Uterus (tissue), 4 donors: Measurements from ENCODE around the gene STARD5. TPM values are rescaled to one million over a fixed set of nuclear protein-coding genes. Genes with fewer than 3 reads are reported as not detected.

Experiments used
- DNase-seq, 2 donors: peaks; one replicate each; pipeline ENCODE4 v3.0.0-alpha.2; 2019 to 2020
- H3K27ac ChIP-seq, 2 donors: fragments of 200-600 bp; sonication (generic); 1 replicate in 1 of 2; 2 replicates in 1 of 2; pipeline ENCODE4 v1.5.1; 2016 to 2018
- H3K27me3 ChIP-seq, 2 donors: fragments of 200-600 bp; sonication (generic); one replicate each; pipeline ENCODE4 v1.5.1; 2018 to 2019; ENCODE audit warnings: control low read depth in 1 of 2
- H3K36me3 ChIP-seq, 2 donors: fragments of 200-600 bp; sonication (generic); one replicate each; pipeline ENCODE4 v1.5.1; 2019; ENCODE audit warnings: control low read depth in 1 of 2
- H3K4me1 ChIP-seq, 2 donors: fragments of 200-600 bp; sonication (generic); one replicate each; pipeline ENCODE4 v1.5.1; 2018 to 2019; ENCODE audit warnings: control low read depth in 1 of 2
- H3K4me3 ChIP-seq, 2 donors: fragments of 200-600 bp; sonication (generic); 1 replicate in 1 of 2; 2 replicates in 1 of 2; pipeline ENCODE4 v1.5.1; 2018 to 2019; ENCODE audit warnings: mild to moderate bottlenecking in 1 of 2
- H3K9me3 ChIP-seq, 2 donors: fragments of 200-600 bp; sonication (generic); one replicate each; pipeline ENCODE4 v1.5.1; 2019; ENCODE audit warnings: control low read depth in 1 of 2
- POLR2A ChIP-seq, 2 donors: fragments of 450-650 bp; IDR thresholded peaks; one replicate each; pipeline ENCODE4 v1.6.1; 2016; ENCODE audit warnings: antibody characterized with exemption in 2 of 2, mild to moderate bottlenecking in 1 of 2, moderate library complexity in 1 of 2
- intact Hi-C: fragments of 100-400 bp; cut with DNase I; formaldehyde crosslinking; loops from one replicate; pipeline ENCODE4 v1.15.1; 2023; ENCODE audit warnings: low total_unique reads
- total RNA-seq, 4 donors: library from RNA; depleted of rRNA in 3 of 4; stranded (reverse); fragments of >200 nt in 3 of 4; gene quantifications; one replicate each; pipeline versions ENCODE4 v1.1.0 to v1.2.4, GENCODE V29; 2014 to 2023
- TF ChIP-seq, protein P1 (sequence below), 4 experiments: fragments of 200-600 bp in 2 of 4; fragments of 450-650 bp in 2 of 4; sonication (generic) in 2 of 4; IDR thresholded peaks; one replicate each; pipeline ENCODE4 v1.5.1; 2016 to 2019; ENCODE audit warnings: antibody characterized with exemption in 4 of 4, mild to moderate bottlenecking in 2 of 4, moderate library complexity in 1 of 4
- donor health status: DM: yes; HTN: yes; CAD: no.

STARD5 gene
- total RNA-seq, 4 donors from 2014 or later: 8.5 to 20.6 (median 19.7) TPM

DNA sequence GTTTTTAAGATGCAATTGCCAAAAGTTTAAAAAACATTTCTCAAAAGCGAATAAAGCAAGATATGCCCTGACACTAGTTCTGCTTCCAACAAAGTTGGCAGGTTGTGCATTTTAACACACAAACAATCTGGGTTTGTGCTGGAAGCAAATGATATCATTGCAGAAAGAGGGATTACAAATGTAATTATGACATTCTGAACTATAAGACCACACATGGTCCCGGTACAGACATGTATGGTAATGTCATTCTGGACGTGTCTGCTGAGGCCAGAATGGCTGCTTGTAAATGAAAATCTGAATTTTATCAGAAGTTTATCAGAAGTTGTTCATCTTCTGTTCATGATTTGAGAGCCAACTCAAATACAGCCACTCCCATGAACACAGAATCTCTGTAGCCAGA lies 39.3 kb upstream of the STARD5 start:
- H3K36me3 ChIP-seq: no peaks in the 10 kb centered on the region
- peak overlapping the region in 1 of 2 donors; percentile 23 for H3K27ac ChIP-seq
- H3K4me3 ChIP-seq: no peak overlapping the region
- no peak for DNase-seq
- TF ChIP-seq POLR2A (IDR thresholded peaks at IDR 0.05): no peak
- TF ChIP-seq, protein P1, sequence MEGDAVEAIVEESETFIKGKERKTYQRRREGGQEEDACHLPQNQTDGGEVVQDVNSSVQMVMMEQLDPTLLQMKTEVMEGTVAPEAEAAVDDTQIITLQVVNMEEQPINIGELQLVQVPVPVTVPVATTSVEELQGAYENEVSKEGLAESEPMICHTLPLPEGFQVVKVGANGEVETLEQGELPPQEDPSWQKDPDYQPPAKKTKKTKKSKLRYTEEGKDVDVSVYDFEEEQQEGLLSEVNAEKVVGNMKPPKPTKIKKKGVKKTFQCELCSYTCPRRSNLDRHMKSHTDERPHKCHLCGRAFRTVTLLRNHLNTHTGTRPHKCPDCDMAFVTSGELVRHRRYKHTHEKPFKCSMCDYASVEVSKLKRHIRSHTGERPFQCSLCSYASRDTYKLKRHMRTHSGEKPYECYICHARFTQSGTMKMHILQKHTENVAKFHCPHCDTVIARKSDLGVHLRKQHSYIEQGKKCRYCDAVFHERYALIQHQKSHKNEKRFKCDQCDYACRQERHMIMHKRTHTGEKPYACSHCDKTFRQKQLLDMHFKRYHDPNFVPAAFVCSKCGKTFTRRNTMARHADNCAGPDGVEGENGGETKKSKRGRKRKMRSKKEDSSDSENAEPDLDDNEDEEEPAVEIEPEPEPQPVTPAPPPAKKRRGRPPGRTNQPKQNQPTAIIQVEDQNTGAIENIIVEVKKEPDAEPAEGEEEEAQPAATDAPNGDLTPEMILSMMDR (IDR thresholded peaks at IDR 0.05): no peak
- H3K4me1 ChIP-seq: peaks cover 0 to 4% of the 10 kb centered on the region in 2 donors
- intact Hi-C loops: no loop called here
- no peaks in the 10 kb centered on the region for H3K27me3 ChIP-seq
- no peaks in the 10 kb centered on the region for H3K9me3 ChIP-seq

DNA sequence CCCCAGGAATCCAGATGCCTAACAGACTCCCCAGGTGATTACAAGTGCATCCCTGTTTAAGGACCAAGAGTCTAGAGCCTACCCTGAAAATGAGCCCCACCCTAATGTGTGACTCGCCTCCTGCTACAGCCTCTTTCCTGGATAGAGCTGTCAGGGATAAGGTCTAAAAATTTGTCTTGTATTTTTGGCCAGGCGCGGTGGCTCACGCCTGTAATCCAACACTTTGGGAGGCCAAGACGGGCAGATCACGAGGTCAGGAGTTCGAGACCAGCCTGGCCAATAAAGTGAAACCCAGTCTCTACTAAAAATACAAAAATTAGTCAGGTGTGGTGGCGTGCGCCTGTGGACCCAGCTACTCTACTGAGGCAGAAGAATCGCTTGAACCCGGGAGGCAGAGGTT lies 38.8 kb upstream of the STARD5 start:
- TF ChIP-seq, protein P1 (IDR thresholded peaks at IDR 0.05): no peak
- no peak for TF ChIP-seq POLR2A (IDR thresholded peaks at IDR 0.05)
- no peak overlapping the region for H3K27ac ChIP-seq
- H3K4me1 ChIP-seq: peaks cover 0 to 4% of the 10 kb centered on the region in 2 donors
- no peaks in the 10 kb centered on the region for H3K27me3 ChIP-seq
- intact Hi-C loops: no loop called here
- H3K9me3 ChIP-seq: no peaks in the 10 kb centered on the region
- no peak overlapping the region for H3K4me3 ChIP-seq
- no peak for DNase-seq
- no peaks in the 10 kb centered on the region for H3K36me3 ChIP-seq

DNA sequence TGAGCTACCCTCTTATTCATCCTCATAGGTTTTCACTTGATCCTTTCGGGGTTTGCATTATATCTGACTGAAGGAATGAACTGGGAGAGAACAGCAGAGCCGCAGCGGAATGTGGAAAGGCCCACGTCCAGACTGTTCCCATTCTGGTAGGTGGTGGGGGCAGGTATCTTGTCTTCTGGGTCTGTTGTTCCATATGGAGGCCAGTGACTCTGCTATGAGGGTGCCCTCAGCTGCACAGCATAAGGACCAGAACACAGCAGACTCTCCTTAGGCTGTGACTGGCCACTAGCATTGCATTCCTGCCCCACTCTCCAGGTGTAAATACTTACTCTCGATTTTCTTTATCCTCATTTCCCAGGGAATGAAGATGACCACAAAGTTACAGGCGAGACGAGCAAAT lies 38.0 kb upstream of the STARD5 start:
- Histone ChIP-seq H3K9me3 (no peaks in the 10 kb centered on the region), H3K4me1 (peaks cover 0 to 4% of the 10 kb centered on the region in 2 donors), H3K27me3 (no peaks in the 10 kb centered on the region), H3K36me3 (no peaks in the 10 kb centered on the region), H3K27ac (no peak overlapping the region), H3K4me3 (no peak overlapping the region)
- TF ChIP-seq, protein P1 (IDR thresholded peaks at IDR 0.05): no peak
- no peak for TF ChIP-seq POLR2A (IDR thresholded peaks at IDR 0.05)
- no peak for DNase-seq
- intact Hi-C loops: no loop called here

DNA sequence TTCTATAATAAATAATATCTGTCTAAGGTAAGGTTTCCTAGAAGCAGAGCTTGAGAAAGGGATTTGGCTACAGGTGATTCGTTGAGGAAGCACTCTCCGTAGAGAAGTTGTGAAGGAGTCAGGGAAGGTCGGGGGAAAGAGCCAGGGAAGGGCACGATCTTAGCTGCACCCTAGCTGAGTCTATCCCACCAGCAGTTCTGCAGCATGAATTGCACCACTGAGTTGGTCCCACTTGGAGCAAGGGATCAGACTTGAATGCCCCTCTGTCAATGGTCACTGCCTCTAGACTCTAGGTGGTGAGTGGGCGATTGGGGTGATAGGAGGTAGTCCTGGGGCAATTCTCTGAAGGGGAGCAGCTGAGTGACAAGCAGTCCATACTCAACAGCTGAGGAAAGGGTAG lies 36.5 kb upstream of the STARD5 start:
- Histone ChIP-seq H3K4me1 (peaks cover 0 to 4% of the 10 kb centered on the region in 2 donors), H3K36me3 (no peaks in the 10 kb centered on the region), H3K27me3 (no peaks in the 10 kb centered on the region), H3K9me3 (no peaks in the 10 kb centered on the region), H3K4me3 (no peak overlapping the region), H3K27ac (no peak overlapping the region)
- DNase-seq: no peak
- TF ChIP-seq, protein P1 (IDR thresholded peaks at IDR 0.05): no peak
- TF ChIP-seq POLR2A (IDR thresholded peaks at IDR 0.05): no peak
- intact Hi-C loops: no loop called here

DNA sequence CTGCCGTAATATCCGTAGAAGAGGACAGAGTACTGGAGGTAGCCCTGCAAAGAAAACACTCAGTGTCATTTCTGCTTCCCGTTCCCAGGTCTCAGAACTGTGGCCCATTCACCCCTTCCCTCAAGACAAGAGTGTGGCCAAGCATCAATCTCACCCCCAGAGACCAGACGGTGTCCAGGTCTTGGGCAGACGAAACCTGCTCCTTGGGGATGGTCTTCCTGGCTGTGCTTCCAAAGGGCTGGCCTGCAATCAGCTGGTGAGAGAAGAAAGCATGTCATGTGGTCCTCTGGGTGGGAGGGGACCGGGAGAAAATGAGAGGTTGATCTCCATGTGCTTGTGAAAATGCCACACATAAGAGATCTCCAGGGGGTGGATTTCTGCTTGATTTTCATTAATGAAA lies 34.3 kb upstream of the STARD5 start:
- intact Hi-C loops: no loop called here

More for the DNA sequence above, 34.3 kb upstream of the STARD5 start:
- H3K4me1 ChIP-seq: peaks cover 0 to 1% of the 10 kb centered on the region in 2 donors
- H3K27ac ChIP-seq: no peak overlapping the region
- no peak overlapping the region for H3K4me3 ChIP-seq
- DNase-seq: no peak
- no peak for TF ChIP-seq POLR2A (IDR thresholded peaks at IDR 0.05)
- TF ChIP-seq, protein P1 (IDR thresholded peaks at IDR 0.05): no peak
- no peaks in the 10 kb centered on the region for H3K36me3 ChIP-seq
- H3K27me3 ChIP-seq: no peaks in the 10 kb centered on the region
- no peaks in the 10 kb centered on the region for H3K9me3 ChIP-seq
